NCI-H2196 (cell line): Measurements from ENCODE around the gene ANKRD10.

Experiments used
- DNase-seq: peaks from one replicate; lab custom pipeline; 2025; ENCODE audit not compliant: unreplicated experiment; lab: John Stamatoyannopoulos, UW

The ANKRD10 gene

GRCh38 chr13:110945928-110946570 is 31.2 kb upstream of the ANKRD10 start:
- DNase-seq, result no peak

- DNase-seq, result no peak
Measured at GRCh38 chr13:110944968-110945927, 30.4 kb upstream of the ANKRD10 start.

DNA sequence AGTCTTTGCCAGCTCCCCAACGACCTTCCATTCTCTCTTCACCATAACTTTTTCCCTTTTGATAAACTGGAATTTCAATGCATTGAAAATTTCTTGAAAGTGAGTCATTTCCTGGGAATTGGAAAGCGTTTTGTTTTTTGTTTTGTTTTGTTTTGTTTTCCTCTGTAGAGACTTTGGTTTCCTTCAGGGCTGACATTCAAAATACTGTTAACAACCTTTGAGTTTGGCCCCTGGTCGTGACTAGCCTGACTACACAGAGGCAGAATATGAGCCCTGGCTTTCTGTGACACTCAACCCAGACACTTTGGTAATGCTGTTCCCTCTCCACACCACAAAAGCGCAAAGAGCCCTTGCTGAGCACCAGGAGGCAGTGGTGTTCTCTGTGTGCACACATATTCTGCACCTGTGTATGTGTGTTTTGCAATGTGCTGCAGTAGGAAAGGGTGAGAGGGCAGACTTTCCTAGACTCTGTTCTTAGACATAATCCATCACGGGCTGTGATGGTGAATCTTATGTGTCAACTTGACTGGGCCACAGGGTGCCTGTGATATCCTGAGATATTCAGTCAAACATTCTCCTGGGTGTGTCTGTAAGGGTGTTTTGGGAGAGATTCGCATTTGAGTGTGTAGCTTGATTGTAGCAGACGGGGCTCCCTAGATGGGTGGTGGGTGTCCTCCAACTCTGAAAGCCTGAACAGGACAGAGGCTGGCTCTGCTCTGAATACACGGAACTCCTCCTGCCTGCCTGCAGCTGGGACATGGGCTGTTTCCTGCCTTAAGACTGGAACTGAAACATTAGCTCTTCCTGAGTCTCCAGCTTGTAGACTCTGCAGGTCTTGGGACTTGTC is 29.5 kb upstream of the ANKRD10 start:
- DNase-seq, result peak; percentile 41

DNA sequence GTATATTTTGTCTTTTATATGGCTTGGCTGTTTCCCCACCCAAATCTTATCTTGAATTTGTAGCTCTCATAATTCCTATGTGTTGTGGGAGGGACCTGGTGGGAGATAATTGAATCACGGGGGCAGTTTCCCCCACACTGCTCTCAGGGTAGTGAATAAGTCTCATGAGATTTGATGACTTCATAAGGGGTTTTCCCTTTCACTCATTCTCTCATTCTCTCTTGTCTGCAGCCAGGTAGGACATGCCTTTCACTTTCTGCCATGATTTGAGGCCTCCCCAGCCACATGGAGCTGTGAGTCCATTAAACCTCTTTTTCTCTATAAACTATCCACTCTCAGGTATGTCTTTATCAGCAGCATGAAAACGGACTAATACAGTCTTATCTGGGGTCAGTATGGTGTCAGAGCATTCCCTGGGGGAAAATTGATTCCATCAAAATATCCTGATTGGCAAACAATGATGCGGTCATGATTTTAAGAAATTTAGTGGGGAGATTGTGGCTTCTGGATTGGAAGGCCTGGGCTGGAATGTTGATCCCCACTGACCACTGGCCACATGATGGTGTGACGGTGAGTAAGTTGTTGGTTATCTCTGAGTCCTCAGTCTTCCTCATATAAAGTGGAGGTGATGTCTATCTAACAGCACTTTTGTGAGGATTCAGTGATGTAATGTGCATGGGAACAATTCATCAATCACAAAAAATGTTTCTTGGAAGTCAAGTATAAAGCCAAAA is 27.5 kb upstream of the ANKRD10 start:
- no peak for DNase-seq

- DNase-seq, result no peak
Measured at GRCh38 chr13:110938662-110939421, 24.0 kb upstream of the ANKRD10 start.

DNA sequence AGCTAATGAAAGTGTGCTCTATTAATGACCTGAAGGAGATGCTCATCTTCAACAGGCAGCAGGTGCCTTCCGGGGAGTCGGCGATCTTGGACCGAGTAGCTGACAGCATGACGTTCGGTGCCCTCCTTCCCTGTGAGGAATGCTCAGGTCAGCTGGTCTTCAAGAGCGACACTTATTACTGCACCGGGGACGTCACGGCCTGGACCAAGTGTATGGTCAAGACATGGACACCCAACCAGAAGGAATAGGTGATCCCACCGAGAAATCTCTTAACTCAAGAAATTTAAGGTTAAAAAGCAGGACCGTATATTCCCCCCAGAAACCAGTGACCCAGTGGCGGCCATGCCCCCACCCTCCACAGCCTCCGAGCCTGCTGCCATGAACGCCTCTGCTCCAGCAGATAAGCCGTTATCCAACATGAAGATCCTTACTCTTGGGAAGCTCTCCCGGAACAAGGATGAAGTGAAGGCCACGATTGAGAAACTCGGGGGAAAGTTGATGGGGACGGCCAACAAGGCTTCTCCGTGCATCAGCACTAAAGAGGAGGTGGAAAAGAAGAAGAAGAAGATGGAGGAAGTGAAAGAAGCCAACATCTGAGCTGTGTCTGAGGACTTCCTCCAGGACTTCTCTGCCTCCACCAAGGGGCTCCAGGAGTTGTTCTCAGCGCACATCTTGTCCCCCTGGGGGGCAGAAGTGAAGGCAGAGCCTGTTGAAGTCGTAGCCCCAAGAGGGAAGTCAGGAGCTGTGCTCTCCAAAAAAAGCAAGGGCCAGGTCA is 22.8 kb upstream of the ANKRD10 start:
- no peak for DNase-seq

DNA sequence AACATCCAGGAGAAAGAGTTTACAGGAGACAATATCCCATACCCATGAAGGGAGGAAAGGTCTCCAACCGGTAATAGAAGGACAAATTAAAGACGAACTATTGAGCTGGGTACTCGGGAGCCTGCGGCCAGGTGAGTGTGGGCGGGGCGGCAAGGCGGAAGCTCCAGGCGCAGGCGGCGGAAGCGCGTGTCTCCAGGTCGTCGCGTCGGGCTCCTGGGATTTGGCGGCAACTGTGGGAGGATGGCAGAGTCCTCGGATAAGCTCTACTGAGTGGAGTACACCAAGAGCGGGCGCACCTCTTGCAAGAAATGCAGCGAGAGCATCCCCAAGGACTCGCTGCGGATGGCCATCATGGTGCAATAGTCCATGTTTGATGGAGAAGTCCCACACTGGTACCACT is 21.6 kb upstream of the ANKRD10 start:
- no peak for DNase-seq

GRCh38 chr13:110932588-110932987 is 17.7 kb upstream of the ANKRD10 start:
- no peak for DNase-seq

DNA sequence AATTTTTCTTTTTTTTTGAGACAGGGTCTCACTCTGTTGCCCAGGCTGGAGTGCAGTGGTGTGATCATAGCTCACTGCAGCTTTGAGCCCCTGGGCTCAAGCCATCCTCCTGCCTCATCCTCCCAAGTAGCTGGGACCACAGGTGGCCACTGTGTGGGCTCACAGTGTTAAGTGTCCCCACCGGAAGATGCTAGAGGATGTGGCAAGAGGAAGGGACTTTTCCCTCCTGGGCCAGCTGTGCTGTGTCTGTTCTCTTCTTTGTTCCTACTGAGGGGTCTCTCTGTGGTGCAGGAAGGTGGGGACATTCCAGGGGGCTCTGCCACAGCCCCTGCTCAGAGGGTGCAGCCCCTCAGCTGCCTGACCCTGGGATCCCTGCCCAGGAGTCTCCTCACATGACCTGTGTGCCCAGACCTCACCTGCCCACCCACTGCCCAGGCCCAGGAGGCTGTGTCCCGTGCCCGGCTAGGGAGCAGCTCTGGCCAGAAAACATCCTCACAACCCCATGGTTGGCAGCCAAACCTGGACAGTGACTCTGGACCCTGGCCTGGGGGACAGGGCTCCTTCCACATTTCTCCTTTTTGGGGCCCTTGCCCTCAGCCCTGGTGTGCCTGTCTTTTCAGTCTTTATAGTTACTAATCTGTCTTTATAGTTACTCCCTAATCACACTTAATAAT is 14.4 kb upstream of the ANKRD10 start:
- DNase-seq, result no peak

DNA sequence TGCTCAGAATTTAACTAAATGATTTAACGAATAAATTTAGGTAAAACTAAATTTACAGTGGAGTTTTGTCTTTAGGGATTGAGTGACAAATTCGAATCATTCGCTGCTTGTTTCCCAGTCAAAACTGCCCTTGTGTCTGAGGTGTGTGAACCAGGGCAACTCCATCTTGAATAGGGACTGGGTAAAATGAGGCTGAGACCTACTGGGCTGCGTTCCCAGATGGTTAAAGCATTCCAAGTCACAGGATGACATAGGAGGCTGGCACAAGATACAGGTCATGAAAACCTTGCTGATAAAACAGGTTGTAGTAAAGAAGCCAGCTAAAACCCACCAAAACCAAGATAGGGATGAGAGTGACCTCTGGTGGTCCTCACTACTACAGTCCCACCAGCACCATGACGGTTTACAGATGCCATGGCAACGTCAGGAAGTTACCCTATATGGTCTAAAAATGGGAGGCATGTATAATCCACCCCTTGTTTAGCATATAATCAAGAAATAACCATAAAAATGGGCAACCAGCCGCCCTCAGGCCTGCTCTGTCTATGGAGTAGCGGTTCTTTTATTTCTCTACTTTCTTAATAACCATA is 10.2 kb upstream of the ANKRD10 start:
- DNase-seq, result no peak

- no peak for DNase-seq
Measured at GRCh38 chr13:110924639-110924934, 9.7 kb upstream of the ANKRD10 start.

DNA sequence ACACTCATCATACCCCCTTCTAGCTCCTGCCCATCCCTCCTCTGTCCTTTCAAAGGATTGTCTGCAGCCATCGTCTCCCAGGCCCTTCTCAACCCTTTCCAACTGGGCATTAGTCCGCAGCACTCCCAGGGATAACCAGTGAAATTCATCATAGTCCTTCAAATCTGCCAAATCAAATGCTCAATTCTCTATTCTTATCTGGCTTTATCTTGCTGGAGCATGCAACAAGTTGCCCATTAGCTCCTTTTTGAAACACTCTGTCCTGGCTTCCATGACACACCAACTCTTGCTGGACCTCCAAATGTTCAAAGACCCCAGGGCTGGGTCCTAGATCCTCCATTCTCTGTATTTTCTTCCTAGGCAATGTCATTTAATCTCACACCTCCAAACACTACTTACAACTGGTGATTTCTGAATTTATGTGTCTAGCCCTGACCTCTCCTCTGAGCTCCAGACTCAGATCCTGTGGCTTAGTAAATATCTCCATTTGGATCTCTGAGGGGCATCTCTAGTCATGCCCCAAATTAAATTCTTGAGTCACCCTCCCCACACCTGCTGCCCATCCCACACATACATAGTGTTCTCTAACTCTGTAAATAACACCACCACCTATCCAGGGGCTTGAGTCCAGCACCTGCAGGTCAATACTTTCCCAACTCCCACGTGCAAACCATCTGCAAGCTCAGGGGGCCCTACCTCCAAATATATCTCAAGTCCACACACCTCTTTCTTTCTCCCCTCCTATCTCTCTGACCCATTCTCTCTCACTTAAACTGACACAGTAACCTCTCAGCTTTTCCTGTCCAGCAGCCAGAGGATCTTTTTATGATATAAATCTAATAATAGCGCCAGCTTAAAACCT is 9.1 kb upstream of the ANKRD10 start:
- DNase-seq, result no peak

- no peak for DNase-seq
Measured at GRCh38 chr13:110923086-110923485, 8.2 kb upstream of the ANKRD10 start.

GRCh38 chr13:110922506-110922905 is 7.6 kb upstream of the ANKRD10 start:
- no peak for DNase-seq

GRCh38 chr13:110921695-110922094 is 6.8 kb upstream of the ANKRD10 start:
- no peak for DNase-seq

DNA sequence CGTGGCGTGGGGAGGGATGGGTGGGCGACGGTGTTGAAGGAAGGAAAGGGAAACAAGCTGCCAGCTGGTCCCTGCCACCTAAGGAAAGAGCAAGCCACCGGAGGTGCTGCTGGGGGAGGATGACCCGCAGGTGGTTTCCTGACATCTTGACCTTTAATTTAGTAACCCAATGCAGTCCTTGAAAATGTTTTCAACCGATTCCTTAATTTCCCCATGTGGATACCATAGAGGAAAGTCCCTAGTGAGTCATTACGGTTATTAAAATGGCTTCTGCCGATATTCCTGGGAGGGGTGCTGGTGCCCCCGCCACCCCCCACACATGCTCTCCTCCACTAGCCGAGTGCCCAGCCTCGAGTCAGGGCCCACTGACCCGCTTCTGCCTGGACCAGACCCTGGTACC is 6.3 kb upstream of the ANKRD10 start:
- no peak for DNase-seq

DNA sequence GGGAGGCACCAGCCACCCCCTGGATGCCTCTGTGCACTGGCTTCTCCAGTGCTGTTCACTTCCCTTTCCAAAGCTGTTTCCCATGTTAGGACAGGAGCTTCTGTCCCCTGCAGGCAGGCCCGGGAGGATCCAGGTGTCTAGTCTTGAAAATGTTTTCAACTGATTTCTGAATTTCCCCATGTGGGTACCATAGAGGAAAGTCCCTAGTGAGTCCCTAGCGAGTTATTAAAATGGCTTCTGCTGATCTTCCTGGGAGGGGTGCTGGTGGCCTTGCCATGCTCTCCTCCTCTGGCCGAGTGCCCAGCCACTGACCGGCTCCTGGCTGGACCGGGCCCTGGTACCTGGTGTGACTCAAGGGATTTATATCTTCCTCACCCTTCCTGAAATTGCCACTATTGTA is 5.2 kb upstream of the ANKRD10 start:
- DNase-seq, result no peak
